HG03571 (cell line): Measurements from ENCODE around the gene METRN.

Source experiments
- ATAC-seq: cut with Tn5 transposase; IDR thresholded peaks from one replicate; pipeline ENCODE4 v1.9.1; 2021; ENCODE audit not compliant: unreplicated experiment

METRN gene

GRCh38 chr16:722835-723633 lies 8.1 kb downstream of the METRN start:
- ATAC-seq: no peak

DNA sequence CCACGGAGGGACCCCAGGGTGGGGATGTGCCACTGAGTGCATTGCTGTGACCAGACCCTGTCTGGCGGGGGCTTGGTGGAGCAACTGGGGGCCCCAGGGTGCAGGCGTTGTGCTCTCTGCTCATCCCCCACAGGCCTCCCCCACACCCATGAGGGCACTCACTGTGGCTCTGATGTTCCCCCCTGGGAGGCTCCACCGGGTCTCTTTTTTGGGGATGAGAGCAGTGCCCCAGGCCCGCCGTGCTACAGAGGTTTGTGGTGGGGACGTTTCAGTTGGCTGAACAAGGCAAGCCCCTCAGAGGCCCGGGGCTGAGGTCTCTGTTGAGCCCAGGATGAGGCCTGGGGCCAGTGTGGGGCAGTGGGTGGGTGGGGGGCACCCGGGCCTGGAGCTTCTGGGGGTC lies 8.8 kb downstream of the METRN start:
- no peak for ATAC-seq

DNA sequence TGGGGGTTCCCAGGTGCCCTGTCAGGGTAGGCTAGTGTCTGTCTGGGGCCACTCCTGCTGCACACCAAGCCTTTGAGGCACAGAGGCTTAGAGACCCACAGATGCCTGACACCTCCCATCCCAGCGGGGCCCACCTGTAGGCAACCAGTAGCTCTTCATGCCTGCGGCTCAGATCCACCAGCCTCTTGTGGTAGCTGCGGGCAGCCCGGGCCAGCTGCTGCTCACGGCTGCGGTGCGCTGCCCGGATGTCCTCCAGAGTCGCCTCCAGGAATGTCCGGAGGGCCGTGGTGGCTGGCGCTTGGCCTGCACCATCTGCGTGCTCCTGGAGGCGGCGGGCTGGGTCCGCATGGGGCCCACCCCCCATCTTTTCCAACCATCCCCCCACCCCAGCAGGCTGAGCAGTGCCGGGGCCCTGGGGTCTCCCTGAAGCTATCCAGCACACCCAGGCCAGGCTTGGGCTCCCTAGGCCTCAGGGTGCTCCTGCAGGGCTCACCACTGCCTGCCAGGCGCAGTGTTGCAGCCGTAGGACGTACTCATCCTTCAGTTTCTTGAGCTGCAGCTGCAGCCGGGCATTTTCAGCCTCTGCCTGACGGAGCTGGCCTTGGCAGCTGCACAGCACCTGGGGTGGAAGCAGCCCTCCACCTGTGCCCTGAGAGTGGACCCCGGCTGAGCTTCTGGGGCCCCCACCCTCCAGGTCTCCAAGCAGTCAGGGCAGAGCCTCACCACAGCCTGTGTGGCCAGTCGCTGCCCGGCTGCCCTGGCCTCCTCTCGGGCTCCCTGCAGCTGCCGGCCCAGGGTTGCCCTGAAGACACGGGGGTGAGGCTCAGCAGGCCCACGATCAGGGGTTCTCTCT lies 9.5 kb downstream of the METRN start:
- ATAC-seq: no peak

DNA sequence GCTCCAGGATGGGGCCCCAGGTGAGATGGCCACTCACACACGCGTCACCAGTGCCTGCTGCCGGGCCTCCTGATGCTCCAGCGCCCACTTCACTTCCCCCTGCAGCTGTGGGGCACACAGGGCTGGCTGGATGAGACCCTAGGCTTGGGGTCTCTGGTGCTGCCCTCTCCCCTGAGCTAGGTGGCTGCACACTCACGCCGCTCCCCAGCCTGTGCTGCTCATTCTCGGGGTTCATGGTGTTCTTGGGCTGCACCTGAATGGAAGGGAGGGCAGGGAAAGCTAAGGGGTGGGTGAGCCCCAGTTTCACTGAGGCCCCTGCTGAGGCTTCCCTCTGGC lies 10.1 kb downstream of the METRN start:
- ATAC-seq: no peak

- no peak for ATAC-seq
These were observed 10.7 kb downstream of the METRN start for GRCh38 chr16:725463-726187.

DNA sequence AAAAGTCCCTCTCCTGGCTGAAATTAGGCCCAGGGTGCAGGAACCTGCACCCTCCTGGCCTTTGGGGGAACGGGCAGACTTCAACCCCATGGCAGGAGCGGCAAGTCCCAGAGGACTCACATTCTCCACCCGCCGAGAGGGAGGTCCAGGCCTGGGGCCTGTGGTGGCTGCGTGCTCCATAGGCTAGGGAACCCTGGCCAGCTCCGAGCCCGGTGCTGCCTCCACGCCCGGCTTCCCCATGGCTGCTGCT lies 11.2 kb downstream of the METRN start:
- ATAC-seq: no peak

DNA sequence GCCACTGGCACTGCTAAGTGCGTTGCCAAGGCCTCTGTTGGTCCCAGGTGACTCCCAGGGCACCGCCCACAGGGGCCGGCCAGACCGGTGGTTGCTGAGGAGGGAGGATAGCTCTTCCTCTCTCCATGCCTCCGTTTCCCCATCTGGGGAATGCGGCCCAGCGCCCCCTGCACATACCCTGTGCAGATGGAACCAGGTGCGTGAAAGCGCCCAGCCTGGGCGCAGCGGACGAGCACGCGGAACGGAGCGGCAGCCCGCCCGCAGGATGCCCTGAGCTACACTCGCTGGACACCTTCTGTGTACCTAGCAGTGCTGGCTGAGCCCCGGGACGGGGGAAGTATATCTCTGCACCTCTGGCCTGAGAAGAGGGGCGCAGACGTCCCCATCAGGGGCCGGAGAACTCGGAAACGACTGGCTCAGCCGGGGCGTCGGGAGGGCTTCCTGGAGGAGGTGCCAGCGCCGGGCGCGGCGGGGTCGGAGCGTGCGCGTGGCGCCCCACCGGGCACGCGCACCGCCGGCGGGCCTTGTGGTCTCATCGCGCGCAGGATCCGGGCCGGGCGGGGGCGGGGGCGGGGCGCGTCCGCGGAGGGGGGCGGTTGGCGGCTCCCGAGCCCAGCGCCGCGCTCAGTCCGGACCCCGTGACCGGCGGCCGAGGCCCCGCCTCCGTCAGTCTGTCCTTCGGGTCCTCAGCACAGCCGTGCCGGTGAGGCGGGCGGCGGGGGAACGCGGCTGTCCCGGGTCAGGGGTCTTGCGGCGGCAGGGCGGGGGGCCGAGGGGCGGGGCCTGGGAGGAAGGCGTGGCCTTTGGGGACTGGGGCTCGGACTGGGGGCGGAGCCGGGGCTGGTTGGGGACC lies 11.7 kb downstream of the METRN start, which contains the start of the genes CCDC78 and HAGHL:
TSS of gene CCDC78 (minus strand) at position 6 of the 853 bp plus-strand sequence. CDS start 76 bp downstream, outside the sequence.
TSS of gene HAGHL (plus strand) at position 669 of the 853 bp plus-strand sequence. CDS start 404 bp downstream, outside the sequence.
- no peak for ATAC-seq

DNA sequence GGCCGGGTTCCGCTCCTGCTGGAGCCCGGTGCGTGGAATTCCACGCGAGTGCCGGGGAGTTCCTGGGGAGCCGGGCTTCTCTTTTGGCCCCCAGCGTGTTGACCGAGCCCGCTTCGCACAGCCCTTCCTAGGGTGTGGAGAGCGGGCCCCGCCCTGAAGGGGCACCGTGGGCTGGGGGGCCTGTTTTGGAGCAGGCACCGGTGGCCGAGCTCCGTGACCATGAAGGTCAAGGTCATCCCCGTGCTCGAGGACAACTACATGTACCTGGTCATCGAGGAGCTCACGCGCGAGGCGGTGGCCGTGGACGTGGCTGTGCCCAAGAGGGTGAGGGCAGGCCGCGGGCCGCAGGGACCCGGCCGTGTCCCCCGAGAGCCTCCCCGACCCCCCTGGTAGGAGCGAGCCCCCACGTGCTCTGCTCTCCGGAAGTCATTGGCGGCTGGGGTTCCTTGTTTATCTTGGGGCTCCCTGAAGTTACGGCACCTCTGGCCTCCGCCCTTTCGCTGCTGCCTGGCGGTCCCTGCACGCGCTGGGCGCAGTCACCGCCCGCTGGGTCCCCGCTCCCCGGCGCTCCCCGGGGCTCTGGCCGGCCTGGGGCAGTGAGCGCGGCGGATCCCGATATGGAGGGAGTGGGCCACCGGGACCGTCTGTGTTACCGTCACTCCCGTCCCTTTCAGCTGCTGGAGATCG lies 12.5 kb downstream of the METRN start:
- no peak for ATAC-seq

- peak; percentile 30 for ATAC-seq
These were observed 13.4 kb downstream of the METRN start for GRCh38 chr16:728131-728889.

DNA sequence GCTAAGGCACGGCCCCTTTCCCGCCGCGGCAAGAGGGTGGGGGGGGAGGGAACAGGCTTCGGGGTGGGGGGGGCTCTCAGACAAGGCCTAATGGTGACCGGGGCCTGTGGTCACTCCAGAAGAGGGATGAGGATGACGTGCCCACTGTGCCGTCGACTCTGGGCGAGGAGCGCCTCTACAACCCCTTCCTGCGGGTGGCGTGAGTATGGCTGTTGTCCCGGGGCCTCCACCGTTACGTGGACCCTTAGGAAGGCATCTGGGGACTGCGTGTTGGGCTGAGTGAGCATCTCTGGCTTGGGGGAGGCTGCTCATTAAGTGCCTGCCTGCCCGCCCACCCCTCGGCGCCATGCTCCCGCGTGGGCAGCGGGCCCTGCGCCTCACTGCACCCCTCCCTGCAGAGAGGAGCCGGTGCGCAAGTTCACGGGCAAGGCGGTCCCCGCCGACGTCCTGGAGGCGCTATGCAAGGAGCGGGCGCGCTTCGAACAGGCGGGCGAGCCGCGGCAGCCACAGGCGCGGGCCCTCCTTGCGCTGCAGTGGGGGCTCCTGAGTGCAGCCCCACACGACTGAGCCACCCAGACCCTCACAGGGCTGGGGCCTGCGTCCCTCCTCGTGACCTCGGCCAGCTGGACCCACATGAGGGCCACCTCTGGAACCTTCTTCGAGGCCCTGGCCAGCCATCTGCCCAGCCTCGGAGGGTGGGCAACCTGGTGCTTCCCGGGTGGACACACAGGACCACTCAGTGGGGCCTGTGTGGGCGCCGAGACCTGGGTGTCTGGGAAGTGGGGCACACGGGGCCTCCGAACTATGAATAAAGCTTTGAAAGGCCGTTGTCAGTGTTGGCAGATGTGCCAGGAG lies 14.2 kb downstream of the METRN start:
- no peak for ATAC-seq

DNA sequence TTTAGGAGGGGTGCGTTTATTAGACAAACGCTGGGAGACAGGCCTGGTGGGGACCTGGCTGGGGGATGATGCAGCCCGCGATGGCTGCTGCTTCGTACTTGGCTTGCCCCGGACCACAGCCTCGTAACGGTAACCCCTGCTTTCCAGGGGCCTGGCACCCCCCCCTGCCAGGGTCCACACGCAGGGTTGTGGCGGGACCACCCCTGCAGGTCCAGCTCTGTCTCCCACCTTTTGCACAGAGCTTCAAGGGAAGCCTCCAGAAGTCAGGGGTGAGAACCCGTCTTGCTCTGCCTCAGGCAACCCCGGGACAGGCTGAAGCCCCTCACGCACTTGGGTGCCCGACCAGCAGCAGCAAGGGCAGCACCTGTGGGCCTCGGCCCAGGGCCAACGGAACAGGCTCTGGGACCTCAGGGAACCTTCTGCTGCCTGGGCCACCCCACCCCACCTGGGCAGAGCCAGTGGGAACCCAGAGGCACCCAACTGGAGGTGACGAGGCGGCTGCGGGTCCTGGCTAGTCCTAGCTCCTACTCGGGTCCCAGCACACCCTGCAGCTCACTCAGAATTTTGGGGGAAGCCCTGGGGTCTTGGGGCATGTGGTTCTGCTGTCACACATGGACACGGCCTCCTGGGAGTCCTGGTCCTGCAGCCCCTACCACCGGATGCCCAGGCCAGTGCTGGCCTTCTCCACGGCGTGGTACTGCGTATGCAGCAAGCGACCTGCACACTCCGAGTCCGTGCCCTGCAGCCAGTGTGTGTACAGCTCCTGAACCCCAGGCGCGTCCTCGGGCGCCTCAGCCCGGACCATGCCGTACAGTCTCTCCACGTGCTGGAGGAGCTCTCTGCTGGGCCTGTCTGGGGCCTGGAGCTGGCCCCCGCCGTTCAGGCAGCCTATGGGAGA lies 15.1 kb downstream of the METRN start:
- ATAC-seq: no peak

- ATAC-seq: no peak
These were observed 16.0 kb downstream of the METRN start for GRCh38 chr16:730666-731509.

GRCh38 chr16:732332-732731 lies 17.4 kb downstream of the METRN start:
- ATAC-seq: no peak

DNA sequence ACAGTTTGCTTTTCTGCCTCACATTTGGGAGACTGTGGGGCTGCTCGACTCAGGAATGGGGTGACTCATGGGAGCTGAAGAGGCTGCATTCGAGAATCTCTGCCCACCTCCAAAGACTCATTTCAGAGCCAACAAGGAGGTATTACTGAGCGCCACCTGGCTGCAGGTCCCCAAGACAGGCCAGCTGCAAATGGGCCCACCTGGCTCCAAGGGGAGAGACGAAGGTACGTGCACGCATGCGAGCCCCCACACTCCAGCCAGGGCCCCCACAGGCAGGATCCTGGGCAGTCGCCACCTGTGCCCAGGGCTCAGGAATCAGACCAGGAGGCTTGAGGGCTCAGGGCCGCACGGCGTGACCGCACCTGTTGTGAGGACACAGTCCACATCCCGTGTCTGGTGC lies 18.0 kb downstream of the METRN start:
- no peak for ATAC-seq

- ATAC-seq: no peak
These were observed 18.7 kb downstream of the METRN start for GRCh38 chr16:733382-734207.
